Uterus (tissue), 4 donors: ENCODE measurements around the gene AP2A2. TPM values are rescaled to one million over a fixed set of nuclear protein-coding genes. Genes with fewer than 3 reads are reported as not detected.

ENCODE experiments used
- DNase-seq, 2 donors: peaks; one replicate each; pipeline ENCODE4 v3.0.0-alpha.2; 2019 to 2020
- H3K27ac ChIP-seq, 2 donors: fragments of 200-600 bp; sonication (generic); 1 replicate in 1 of 2; 2 replicates in 1 of 2; pipeline ENCODE4 v1.5.1; 2016 to 2018
- H3K27me3 ChIP-seq, 2 donors: fragments of 200-600 bp; sonication (generic); one replicate each; pipeline ENCODE4 v1.5.1; 2018 to 2019; ENCODE audit warnings: control low read depth in 1 of 2
- H3K36me3 ChIP-seq, 2 donors: fragments of 200-600 bp; sonication (generic); one replicate each; pipeline ENCODE4 v1.5.1; 2019; ENCODE audit warnings: control low read depth in 1 of 2
- H3K4me1 ChIP-seq, 2 donors: fragments of 200-600 bp; sonication (generic); one replicate each; pipeline ENCODE4 v1.5.1; 2018 to 2019; ENCODE audit warnings: control low read depth in 1 of 2
- H3K4me3 ChIP-seq, 2 donors: fragments of 200-600 bp; sonication (generic); 1 replicate in 1 of 2; 2 replicates in 1 of 2; pipeline ENCODE4 v1.5.1; 2018 to 2019; ENCODE audit warnings: mild to moderate bottlenecking in 1 of 2
- H3K9me3 ChIP-seq, 2 donors: fragments of 200-600 bp; sonication (generic); one replicate each; pipeline ENCODE4 v1.5.1; 2019; ENCODE audit warnings: control low read depth in 1 of 2
- POLR2A ChIP-seq, 2 donors: fragments of 450-650 bp; IDR thresholded peaks; one replicate each; pipeline ENCODE4 v1.6.1; 2016; ENCODE audit warnings: antibody characterized with exemption in 2 of 2, mild to moderate bottlenecking in 1 of 2, moderate library complexity in 1 of 2
- intact Hi-C: fragments of 100-400 bp; cut with DNase I; formaldehyde crosslinking; loops from one replicate; pipeline ENCODE4 v1.15.1; 2023; ENCODE audit warnings: low total_unique reads
- total RNA-seq, 4 donors: library from RNA; depleted of rRNA in 3 of 4; stranded (reverse); fragments of >200 nt in 3 of 4; gene quantifications; one replicate each; pipeline versions ENCODE4 v1.1.0 to v1.2.4, GENCODE V29; 2014 to 2023
- TF ChIP-seq, protein P1 (sequence below), 4 experiments: fragments of 200-600 bp in 2 of 4; fragments of 450-650 bp in 2 of 4; sonication (generic) in 2 of 4; IDR thresholded peaks; one replicate each; pipeline ENCODE4 v1.5.1; 2016 to 2019; ENCODE audit warnings: antibody characterized with exemption in 4 of 4, mild to moderate bottlenecking in 2 of 4, moderate library complexity in 1 of 4
- donor health status: DM: yes; HTN: yes; CAD: no.

Gene AP2A2
- total RNA-seq, 4 donors from 2014 or later: 25.6 to 120 (median 40.4) TPM

DNA sequence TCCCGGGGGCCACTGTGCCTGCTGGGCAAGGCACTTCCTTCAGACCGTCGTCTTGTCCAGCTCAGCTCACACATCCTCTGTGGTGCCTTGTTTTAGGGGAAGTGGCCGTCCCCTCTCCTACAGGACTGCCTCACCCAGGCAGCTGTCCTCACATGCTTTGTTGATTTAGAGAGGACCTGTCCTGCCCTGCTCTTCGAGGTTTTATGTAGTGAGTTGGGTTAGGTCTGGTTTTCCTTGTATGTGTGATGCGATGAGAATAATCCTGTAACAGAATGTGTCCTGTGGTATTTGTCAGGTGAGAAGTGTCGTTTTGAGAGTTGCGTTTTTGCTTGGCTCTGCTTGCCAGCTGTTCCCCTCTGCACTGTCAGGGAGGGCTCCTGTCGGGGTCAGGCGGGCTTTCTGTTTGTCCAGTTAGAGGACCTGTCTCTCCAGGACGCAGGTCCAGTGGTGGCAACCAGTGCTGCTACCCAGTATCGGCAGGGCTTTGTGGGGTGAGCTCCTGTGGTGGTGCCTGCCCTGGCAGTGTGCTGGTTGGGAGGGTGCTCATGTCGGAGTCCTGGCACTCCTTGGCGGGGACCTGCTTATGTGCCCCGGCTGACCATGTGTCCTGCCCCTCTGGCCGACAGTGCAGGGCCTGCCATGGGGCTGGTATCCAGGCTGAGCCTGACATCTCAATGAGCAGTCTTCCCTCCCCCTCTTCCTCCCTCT lies 69.5 kb downstream of the AP2A2 start:
- Histone ChIP-seq H3K4me1 (no peaks in the 10 kb centered on the region), H3K27me3 (no peaks in the 10 kb centered on the region), H3K9me3 (no peaks in the 10 kb centered on the region), H3K27ac (peak overlapping the region; percentile 1 to 61), H3K36me3 (no peaks in the 10 kb centered on the region), H3K4me3 (no peak overlapping the region)
- no peak for DNase-seq
- TF ChIP-seq, protein P1, sequence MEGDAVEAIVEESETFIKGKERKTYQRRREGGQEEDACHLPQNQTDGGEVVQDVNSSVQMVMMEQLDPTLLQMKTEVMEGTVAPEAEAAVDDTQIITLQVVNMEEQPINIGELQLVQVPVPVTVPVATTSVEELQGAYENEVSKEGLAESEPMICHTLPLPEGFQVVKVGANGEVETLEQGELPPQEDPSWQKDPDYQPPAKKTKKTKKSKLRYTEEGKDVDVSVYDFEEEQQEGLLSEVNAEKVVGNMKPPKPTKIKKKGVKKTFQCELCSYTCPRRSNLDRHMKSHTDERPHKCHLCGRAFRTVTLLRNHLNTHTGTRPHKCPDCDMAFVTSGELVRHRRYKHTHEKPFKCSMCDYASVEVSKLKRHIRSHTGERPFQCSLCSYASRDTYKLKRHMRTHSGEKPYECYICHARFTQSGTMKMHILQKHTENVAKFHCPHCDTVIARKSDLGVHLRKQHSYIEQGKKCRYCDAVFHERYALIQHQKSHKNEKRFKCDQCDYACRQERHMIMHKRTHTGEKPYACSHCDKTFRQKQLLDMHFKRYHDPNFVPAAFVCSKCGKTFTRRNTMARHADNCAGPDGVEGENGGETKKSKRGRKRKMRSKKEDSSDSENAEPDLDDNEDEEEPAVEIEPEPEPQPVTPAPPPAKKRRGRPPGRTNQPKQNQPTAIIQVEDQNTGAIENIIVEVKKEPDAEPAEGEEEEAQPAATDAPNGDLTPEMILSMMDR (IDR thresholded peaks at IDR 0.05): no peak
- TF ChIP-seq POLR2A (IDR thresholded peaks at IDR 0.05): no peak
- intact Hi-C loops: no loop called here

DNA sequence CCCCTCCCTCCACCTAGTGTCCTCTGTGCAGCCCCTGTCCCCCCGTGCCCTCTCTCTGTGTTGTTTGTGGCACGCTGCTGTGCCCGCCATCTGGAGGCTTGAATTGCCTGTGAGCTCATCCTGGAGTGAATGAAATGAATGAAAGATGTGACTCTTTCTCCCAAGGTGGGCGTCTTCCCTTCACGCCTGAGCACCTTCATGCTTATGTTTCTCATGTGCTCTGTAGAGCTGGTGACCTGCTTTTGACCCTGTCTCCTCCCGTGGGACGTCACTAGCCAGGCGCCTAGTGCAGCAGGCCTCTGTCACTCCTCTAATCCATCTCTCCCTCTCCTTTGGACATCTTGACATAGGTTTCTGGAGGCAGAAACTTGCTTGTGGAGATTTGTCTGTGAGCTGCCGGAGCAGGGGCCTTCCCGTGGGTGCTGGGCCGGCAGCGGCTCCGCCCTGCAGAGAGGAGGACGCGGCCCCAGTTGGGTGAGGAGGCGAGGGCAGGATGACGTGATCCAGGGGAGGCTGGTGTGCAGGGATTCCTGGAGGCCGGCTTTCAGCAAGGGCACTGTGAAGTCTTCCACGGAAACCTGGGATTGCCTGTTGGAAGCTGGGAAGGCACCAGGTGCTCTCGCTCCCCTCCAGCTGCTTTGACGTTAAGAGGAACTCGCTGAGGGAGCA lies 70.2 kb downstream of the AP2A2 start:
- Histone ChIP-seq H3K27me3 (no peaks in the 10 kb centered on the region), H3K4me1 (no peaks in the 10 kb centered on the region), H3K27ac (peak overlapping the region; percentile 1 to 61), H3K9me3 (no peaks in the 10 kb centered on the region), H3K36me3 (no peaks in the 10 kb centered on the region), H3K4me3 (no peak overlapping the region)
- intact Hi-C loops: no loop called here
- TF ChIP-seq POLR2A (IDR thresholded peaks at IDR 0.05): no peak
- TF ChIP-seq, protein P1 (IDR thresholded peaks at IDR 0.05): no peak
- peak; percentile 49 to 56 for DNase-seq

DNA sequence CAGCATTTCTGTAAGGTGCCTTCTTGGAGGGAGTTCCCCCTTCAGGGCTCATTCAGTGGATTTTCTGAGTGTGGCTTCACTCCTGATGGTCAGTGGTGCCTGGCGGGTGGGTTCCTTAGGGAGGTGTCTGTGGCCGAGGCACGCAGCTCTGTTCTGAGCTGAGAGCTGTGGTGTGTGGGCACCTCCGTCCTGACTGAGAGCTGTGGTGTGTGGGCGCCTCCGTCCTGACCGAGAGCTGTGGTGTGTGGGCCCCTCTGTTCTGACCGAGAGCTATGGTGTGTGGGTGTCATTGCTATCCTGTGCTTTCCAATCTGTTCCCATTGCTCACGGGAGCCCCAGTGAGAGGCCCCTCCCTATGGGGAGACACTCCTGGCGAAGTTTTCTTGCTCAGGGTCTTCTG lies 71.0 kb downstream of the AP2A2 start:
- Histone ChIP-seq H3K4me1 (no peaks in the 10 kb centered on the region), H3K36me3 (no peaks in the 10 kb centered on the region), H3K9me3 (no peaks in the 10 kb centered on the region), H3K27ac (peak overlapping the region in 1 of 2 donors; percentile 61), H3K4me3 (no peak overlapping the region), H3K27me3 (no peaks in the 10 kb centered on the region)
- DNase-seq: no peak
- intact Hi-C loops: no loop called here
- TF ChIP-seq POLR2A (IDR thresholded peaks at IDR 0.05): no peak
- TF ChIP-seq, protein P1 (IDR thresholded peaks at IDR 0.05): no peak

DNA sequence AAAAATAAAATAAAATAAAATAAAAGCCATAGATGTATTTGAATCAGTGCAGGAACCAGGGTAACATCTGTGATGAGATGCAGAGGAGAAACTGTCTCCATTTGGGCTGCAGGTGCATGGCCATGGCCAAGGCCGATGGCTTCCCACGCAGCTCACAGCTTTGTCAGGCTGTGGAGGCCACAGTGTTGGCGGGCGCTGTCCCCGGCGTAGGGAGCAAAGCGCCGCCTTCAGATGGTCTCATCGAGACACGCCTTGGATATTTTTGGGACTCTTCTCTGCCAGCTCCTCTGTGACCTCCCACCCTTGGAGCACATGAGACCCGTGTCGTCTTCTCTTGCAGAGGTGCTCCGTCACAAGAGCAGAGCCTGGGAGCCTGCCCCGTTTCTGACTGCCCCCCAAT lies 72.2 kb downstream of the AP2A2 start:
- intact Hi-C loops: no loop called here
- no peak overlapping the region for H3K27ac ChIP-seq
- no peak for TF ChIP-seq POLR2A (IDR thresholded peaks at IDR 0.05)
- TF ChIP-seq, protein P1 (IDR thresholded peaks at IDR 0.05): no peak

DNA sequence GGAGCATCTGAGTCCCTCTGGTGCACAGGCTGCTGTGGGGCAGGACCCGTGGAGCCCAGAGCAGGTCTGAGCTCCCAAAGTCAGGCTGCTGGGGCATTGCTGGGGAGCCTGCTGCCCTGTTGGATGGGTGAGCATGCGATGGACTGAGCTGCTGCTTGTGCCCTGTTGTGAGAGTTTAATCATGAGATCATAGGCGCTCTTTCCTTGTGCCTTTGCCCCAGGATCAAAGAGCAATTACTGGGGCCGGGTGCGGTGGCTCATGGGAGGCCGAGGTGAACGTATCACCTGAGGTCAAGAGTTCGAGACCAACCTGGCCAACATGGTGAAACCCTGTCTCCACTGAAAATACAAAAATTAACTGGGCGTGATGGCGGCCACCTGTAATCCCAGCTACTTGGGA lies 73.3 kb downstream of the AP2A2 start:
- Histone ChIP-seq H3K27ac (no peak overlapping the region), H3K4me1 (no peaks in the 10 kb centered on the region), H3K4me3 (no peak overlapping the region), H3K27me3 (no peaks in the 10 kb centered on the region), H3K9me3 (no peaks in the 10 kb centered on the region), H3K36me3 (no peaks in the 10 kb centered on the region)
- DNase-seq: no peak
- intact Hi-C loops: no loop called here
- TF ChIP-seq POLR2A (IDR thresholded peaks at IDR 0.05): no peak
- TF ChIP-seq, protein P1 (IDR thresholded peaks at IDR 0.05): no peak

More for the DNA sequence above, 72.2 kb downstream of the AP2A2 start:
- Histone ChIP-seq H3K4me3 (no peak overlapping the region), H3K27me3 (no peaks in the 10 kb centered on the region), H3K4me1 (no peaks in the 10 kb centered on the region), H3K36me3 (no peaks in the 10 kb centered on the region), H3K9me3 (no peaks in the 10 kb centered on the region)
- DNase-seq: no peak
